Natural killer cell (primary cell): Measurements from ENCODE around the gene BBS9. TPM values are rescaled to one million over a fixed set of nuclear protein-coding genes. Genes with fewer than 3 reads are reported as not detected.

Source experiments
- ATAC-seq, 3 donors: fragments of 150-1000 bp in 2 of 3; fragments of 200-7000 bp in 1 of 3; cut with Tn5 transposase; 1 replicate in 1 of 3; 2 replicates in 2 of 3; pipeline ENCODE4 v1.10.0; 2021; ENCODE audit warnings: mild to moderate bottlenecking in 2 of 3, moderate library complexity in 2 of 3
- DNase-seq, 2 donors: peaks; one replicate each; pipeline versions ENCODE4 v3.0.0 to v3.0.0-alpha.2; 2013 to 2021; ENCODE audit warnings: mixed read lengths in 1 of 2
- H3K27ac ChIP-seq: one replicate; pipeline ENCODE4 v1.5.1; 2013; ENCODE audit warnings: mild to moderate bottlenecking, low read length
- H3K27me3 ChIP-seq: one replicate; pipeline ENCODE4 v1.6.1; 2013; ENCODE audit warnings: low read length; ENCODE audit not compliant: control insufficient read depth, insufficient read depth
- H3K36me3 ChIP-seq: one replicate; pipeline ENCODE4 v1.6.1; 2013; ENCODE audit warnings: low read length; ENCODE audit not compliant: control insufficient read depth, insufficient read depth
- H3K4me1 ChIP-seq: one replicate; pipeline ENCODE4 v1.6.1; 2013; ENCODE audit warnings: low read length; ENCODE audit not compliant: control insufficient read depth, insufficient read depth
- H3K4me3 ChIP-seq: one replicate; pipeline ENCODE4 v1.5.1; 2013; ENCODE audit warnings: low read length
- H3K9me3 ChIP-seq: one replicate; pipeline ENCODE4 v1.6.1; 2013; ENCODE audit warnings: low read length; ENCODE audit not compliant: control insufficient read depth, insufficient read depth
- H3K27ac Mint-ChIP-seq, 2 donors: one replicate each; pipeline ENCODE4 v1.8.0; 2022; ENCODE audit warnings: mild to moderate bottlenecking in 2 of 2, mixed read lengths in 2 of 2, moderate library complexity in 1 of 2
- H3K27me3 Mint-ChIP-seq, 2 donors: one replicate each; pipeline ENCODE4 v1.8.0; 2022; ENCODE audit warnings: low read depth in 2 of 2, mixed read lengths in 2 of 2
- H3K36me3 Mint-ChIP-seq: one replicate; pipeline ENCODE4 v1.8.0; 2022; ENCODE audit warnings: mixed read lengths
- H3K4me1 Mint-ChIP-seq, 2 donors: one replicate each; pipeline ENCODE4 v1.8.0; 2022; ENCODE audit warnings: mixed read lengths in 2 of 2
- H3K4me3 Mint-ChIP-seq: one replicate; pipeline ENCODE4 v1.8.0; 2022; ENCODE audit warnings: mild to moderate bottlenecking, moderate library complexity, mixed read lengths
- H3K9me3 Mint-ChIP-seq, 2 donors: one replicate each; pipeline ENCODE4 v1.8.0; 2022; ENCODE audit warnings: mixed read lengths in 2 of 2
- CTCF ChIP-seq: fragments of 200-600 bp; IDR thresholded peaks from one replicate; pipeline ENCODE4 v1.8.0; 2022; ENCODE audit warnings: antibody characterized with exemption
- WGBS: methylation state at CpG from one replicate; pipeline ENCODE4 v1.1.7; 2013; ENCODE audit warnings: missing lambda C conversion rate; ENCODE audit not compliant: insufficient coverage; 5-methylcytosine and 5-hydroxymethylcytosine counted together
- intact Hi-C: fragments of 100-400 bp; cut with micrococcal nuclease; formaldehyde crosslinking; loops from one replicate; pipeline ENCODE4 v1.14.2; 2022
- total RNA-seq, 4 donors: library from RNA; stranded (reverse); fragments of 120-200 nt in 1 of 4; gene quantifications; one replicate each; pipeline versions ENCODE4 v1.2.3 to v1.2.4, GENCODE V29; 2013 to 2022

The BBS9 gene
- total RNA-seq, 3 donors from 2014 or later (not counting 1 experiment from before 2014, with no cell fraction given) = 25.1 to 34.6 (median 34.4) TPM

DNA sequence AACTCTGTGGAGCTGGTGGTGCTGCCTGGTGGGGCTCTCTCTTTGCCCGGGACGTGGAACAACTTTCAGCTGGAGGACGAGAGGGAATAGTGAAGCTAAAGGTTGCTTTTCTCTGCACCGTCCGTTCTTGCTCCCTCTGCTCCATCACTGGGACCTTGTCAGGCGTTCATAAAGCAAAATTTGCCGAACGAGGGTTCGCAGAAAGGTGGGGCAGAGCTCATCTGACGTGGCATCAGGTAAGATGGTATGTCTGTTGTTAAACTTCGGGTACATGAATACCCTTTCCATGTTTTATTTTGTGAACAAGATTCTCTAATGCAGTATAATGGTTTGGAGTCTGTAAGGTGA is 416 bp downstream of the BBS9 start:
- peaks cover 3% of the 10 kb centered on the region for H3K9me3 ChIP-seq
- no peak for DNase-seq
- no peaks in the 10 kb centered on the region for H3K9me3 Mint-ChIP-seq
- peak in 1 of 3 donors; percentile 2 for ATAC-seq
- H3K4me1 ChIP-seq = peaks cover 8% of the 10 kb centered on the region
- intact Hi-C loops = loop anchor here (1.0 to 5.0 kb wide), 4 partner anchors 20 to 1908 kb away; partner anchors contain the start of genes DPY19L1 and RP9
- peak overlapping the region; percentile 88 to 89 for H3K27ac Mint-ChIP-seq
- H3K4me3 ChIP-seq = peak overlapping the region; percentile 62
- no peaks in the 10 kb centered on the region for H3K36me3 ChIP-seq
- no peaks in the 10 kb centered on the region for H3K36me3 Mint-ChIP-seq
- WGBS = 1% methylated on average over 11 of the region's 11 CpGs
- no peaks in the 10 kb centered on the region for H3K27me3 ChIP-seq
- H3K27me3 Mint-ChIP-seq = no peaks in the 10 kb centered on the region
- H3K4me3 Mint-ChIP-seq = peak overlapping the region; percentile 97
- H3K27ac ChIP-seq = peak overlapping the region; percentile 42
- H3K4me1 Mint-ChIP-seq = peaks cover 11 to 20% of the 10 kb centered on the region in 2 donors
- TF ChIP-seq CTCF = no peak

- peaks cover 6% of the 10 kb centered on the region for H3K9me3 ChIP-seq
- H3K4me3 Mint-ChIP-seq = peak overlapping the region; percentile 97
- peak in 1 of 2 donors; percentile 36 for DNase-seq
- no peak for TF ChIP-seq CTCF
- H3K36me3 ChIP-seq = no peaks in the 10 kb centered on the region
- no peaks in the 10 kb centered on the region for H3K27me3 Mint-ChIP-seq
- ATAC-seq = no peak
- WGBS = 0% methylated on average over 2 of the region's 3 CpGs
- no peak overlapping the region for H3K27ac ChIP-seq
- peak overlapping the region; percentile 62 for H3K4me3 ChIP-seq
- intact Hi-C loops = no loop called here
- H3K4me1 ChIP-seq = peaks cover 8% of the 10 kb centered on the region
- H3K27ac Mint-ChIP-seq = peak overlapping the region; percentile 88 to 89
- peaks cover 11 to 20% of the 10 kb centered on the region in 2 donors for H3K4me1 Mint-ChIP-seq
- no peaks in the 10 kb centered on the region for H3K27me3 ChIP-seq
- H3K36me3 Mint-ChIP-seq = no peaks in the 10 kb centered on the region
- H3K9me3 Mint-ChIP-seq = no peaks in the 10 kb centered on the region
Measured at GRCh38 chr7:33130184-33130583, 820 bp downstream of the BBS9 start.

GRCh38 chr7:33137103-33137502 is 7.7 kb downstream of the BBS9 start:
- Mint-ChIP-seq H3K9me3 (no peaks in the 10 kb centered on the region), H3K27ac (no peak overlapping the region), H3K27me3 (no peaks in the 10 kb centered on the region), H3K36me3 (no peaks in the 10 kb centered on the region), H3K4me3 (no peak overlapping the region), H3K4me1 (peaks cover 0 to 15% of the 10 kb centered on the region in 2 donors)
- DNase-seq (no peak), ATAC-seq (no peak)
- H3K4me1 ChIP-seq = no peaks in the 10 kb centered on the region
- no peak overlapping the region for H3K27ac ChIP-seq
- WGBS = 92% methylated on average over 15 of the region's 15 CpGs
- intact Hi-C loops = no loop called here
- no peak for TF ChIP-seq CTCF
- H3K4me3 ChIP-seq = no peak overlapping the region
- H3K9me3 ChIP-seq = peaks cover 6% of the 10 kb centered on the region
- no peaks in the 10 kb centered on the region for H3K36me3 ChIP-seq
- no peaks in the 10 kb centered on the region for H3K27me3 ChIP-seq

- Mint-ChIP-seq H3K27me3 (no peaks in the 10 kb centered on the region), H3K4me1 (peaks cover 22% of the 10 kb centered on the region in 2 donors)
- intact Hi-C loops = no loop called here
Measured at GRCh38 chr7:33142585-33142984, 13.2 kb downstream of the BBS9 start.

More at GRCh38 chr7:33142585-33142984, 13.2 kb downstream of the BBS9 start:
- no peak for ATAC-seq
- no peak for TF ChIP-seq CTCF
- 100% methylated on average over 1 of the region's 1 CpG for WGBS
- no peak overlapping the region for H3K27ac ChIP-seq
- no peaks in the 10 kb centered on the region for H3K36me3 Mint-ChIP-seq
- H3K9me3 Mint-ChIP-seq = no peaks in the 10 kb centered on the region
- H3K9me3 ChIP-seq = no peaks in the 10 kb centered on the region
- H3K27ac Mint-ChIP-seq = no peak overlapping the region
- no peaks in the 10 kb centered on the region for H3K36me3 ChIP-seq
- H3K4me3 Mint-ChIP-seq = no peak overlapping the region
- DNase-seq = no peak
- no peaks in the 10 kb centered on the region for H3K4me1 ChIP-seq
- no peaks in the 10 kb centered on the region for H3K27me3 ChIP-seq
- no peak overlapping the region for H3K4me3 ChIP-seq
